Measurements from ENCODE around the gene TEX54.
A peak's percentile ranks its signal among the peaks of the same experiment; 100 is the strongest.
"Not testable (repeated sequence)": the region's sequence is repeated elsewhere in the genome, so short reads cannot be mapped to it uniquely, and the experiment has no call there.

The TEX54 gene

GRCh38 chr11:62861564-62862192 lies 29.0 kb upstream of the TEX54 start:
- H3K4me3 ChIP-seq (ENCODE audit: low read length); H3K9me3 ChIP-seq (ENCODE audit: low read length); H3K27me3 ChIP-seq (ENCODE audit: insufficient read depth, low read length); H2AFZ ChIP-seq (ENCODE audit: low read depth, low read length); H3K36me3 ChIP-seq (ENCODE audit: insufficient read depth, low read length): not testable (repeated sequence)
- peaks cover 17% of the 10 kb centered on the region for H3K4me1 ChIP-seq (ENCODE audit: insufficient read depth, low read length)

DNA sequence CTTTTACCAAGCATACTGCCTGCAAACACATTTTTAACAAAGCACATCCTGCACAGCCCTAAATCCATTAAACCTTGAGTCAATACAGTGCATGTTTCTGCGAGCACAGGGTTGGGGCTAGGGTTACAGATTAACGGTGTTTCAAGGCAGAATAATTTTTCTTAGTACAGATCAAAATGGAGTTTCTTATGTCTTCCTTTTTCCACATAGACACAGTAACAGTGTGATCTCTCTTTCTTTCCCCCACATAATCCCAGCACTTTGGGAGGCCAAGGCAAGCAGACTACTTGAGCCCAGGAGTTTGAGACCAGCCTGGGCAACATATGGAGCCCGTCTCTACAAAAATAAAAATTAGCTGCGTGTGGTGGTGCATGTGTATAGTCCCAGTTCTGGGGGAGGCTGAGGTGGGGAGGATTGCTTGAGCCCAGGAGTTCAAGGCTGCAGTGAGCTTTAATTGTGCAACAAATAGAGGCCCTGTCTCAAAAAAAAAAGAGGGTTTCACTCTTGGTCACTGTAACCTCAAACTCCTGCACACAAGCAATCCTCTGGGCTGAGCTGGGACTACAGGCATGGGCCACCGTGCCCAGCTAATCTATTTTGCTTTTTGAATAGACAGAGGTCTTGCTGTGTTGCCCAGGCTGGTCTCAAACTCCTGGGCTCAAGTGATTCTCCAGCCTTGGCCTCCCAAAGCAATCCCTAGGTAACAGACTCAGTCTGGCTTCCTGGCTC lies 28.4 kb upstream of the TEX54 start:
- Histone ChIP-seq H3K4me3 (ENCODE audit: low read length) (no peak overlapping the region), H3K36me3 (ENCODE audit: insufficient read depth, low read length) (peaks cover 7% of the 10 kb centered on the region), H3K4me1 (ENCODE audit: insufficient read depth, low read length) (peaks cover 17% of the 10 kb centered on the region), H3K27me3 (ENCODE audit: insufficient read depth, low read length) (no peaks in the 10 kb centered on the region), H2AFZ (ENCODE audit: low read depth, low read length) (no peak overlapping the region), H3K9me3 (ENCODE audit: low read length) (no peaks in the 10 kb centered on the region)

DNA sequence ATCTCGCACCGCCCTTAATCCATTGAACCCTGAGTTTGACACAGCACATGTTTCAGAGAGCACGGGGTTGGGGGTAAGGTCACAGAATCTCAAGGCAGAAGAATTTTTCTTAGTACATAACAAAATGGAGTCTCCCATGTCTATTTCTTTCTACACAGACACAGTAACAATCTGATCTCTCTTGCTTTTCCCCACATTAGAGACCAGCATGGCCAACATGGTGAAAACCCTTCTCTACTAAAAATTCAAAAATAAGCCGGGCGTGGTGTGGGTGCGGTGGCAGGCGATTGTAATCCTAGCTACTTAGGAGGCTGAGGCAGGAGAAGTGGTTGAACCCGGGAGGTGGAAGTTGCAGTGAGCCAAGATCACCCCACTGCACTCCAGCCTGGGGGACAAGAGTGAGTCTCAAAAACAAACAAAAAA lies 26.7 kb upstream of the TEX54 start:
- H3K9me3 ChIP-seq (ENCODE audit: low read length); H3K27me3 ChIP-seq (ENCODE audit: insufficient read depth, low read length); H2AFZ ChIP-seq (ENCODE audit: low read depth, low read length); H3K4me3 ChIP-seq (ENCODE audit: low read length): not testable (repeated sequence)
- H3K4me1 ChIP-seq (ENCODE audit: insufficient read depth, low read length) = peaks cover 20% of the 10 kb centered on the region
- H3K36me3 ChIP-seq (ENCODE audit: insufficient read depth, low read length) = peaks cover 16% of the 10 kb centered on the region

DNA sequence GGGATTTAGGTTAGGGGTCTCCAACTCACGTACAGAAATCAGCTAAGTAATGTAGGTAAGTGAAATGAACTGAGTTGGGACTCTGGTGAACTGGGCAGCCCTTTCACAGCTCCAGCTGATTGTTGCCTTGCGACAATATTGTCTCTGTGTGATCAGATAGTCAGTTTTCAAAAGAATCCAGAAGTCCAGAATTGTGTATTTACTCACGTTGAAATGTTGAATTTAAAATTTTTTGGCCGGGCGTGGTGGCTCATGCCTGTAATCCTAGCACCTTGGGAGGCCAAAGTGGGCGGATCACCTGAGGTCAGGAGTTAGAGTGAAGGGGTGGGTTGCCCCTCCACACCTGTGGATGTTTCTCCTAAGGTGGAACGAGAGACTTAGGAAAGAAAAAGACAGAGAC lies 25.6 kb upstream of the TEX54 start:
- no peaks in the 10 kb centered on the region for H3K27me3 ChIP-seq (ENCODE audit: insufficient read depth, low read length)
- H2AFZ ChIP-seq (ENCODE audit: low read depth, low read length) = no peak overlapping the region
- H3K4me1 ChIP-seq (ENCODE audit: insufficient read depth, low read length) = peaks cover 31% of the 10 kb centered on the region
- H3K36me3 ChIP-seq (ENCODE audit: insufficient read depth, low read length) = peaks cover 20% of the 10 kb centered on the region
- no peak overlapping the region for H3K4me3 ChIP-seq (ENCODE audit: low read length)
- no peaks in the 10 kb centered on the region for H3K9me3 ChIP-seq (ENCODE audit: low read length)

DNA sequence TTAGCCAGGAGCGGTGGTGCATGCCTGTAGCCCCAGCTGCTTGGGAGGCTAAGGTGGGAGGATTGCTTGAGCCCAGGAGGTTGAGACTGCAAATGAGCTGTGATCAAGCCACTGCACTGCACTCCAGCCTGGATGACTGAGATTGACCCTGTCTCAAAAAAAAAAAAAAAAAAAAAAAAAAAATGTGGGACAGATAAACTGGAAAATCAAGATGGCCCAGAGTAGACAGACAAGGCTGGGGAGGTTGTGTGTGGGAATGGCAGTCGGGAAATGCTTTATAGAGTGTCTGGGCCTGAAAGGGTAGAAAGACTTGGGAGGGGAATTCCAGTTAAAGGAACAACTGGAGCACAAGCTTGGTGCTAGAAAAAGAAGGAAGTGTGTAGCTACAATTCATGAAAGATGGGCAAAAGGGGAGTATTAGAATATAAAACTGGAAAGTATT lies 24.9 kb upstream of the TEX54 start:
- Histone ChIP-seq H3K4me3 (ENCODE audit: low read length) (peak overlapping the region; percentile 94), H2AFZ (ENCODE audit: low read depth, low read length) (no peak overlapping the region), H3K27me3 (ENCODE audit: insufficient read depth, low read length) (no peaks in the 10 kb centered on the region), H3K36me3 (ENCODE audit: insufficient read depth, low read length) (peaks cover 26% of the 10 kb centered on the region), H3K9me3 (ENCODE audit: low read length) (no peaks in the 10 kb centered on the region), H3K4me1 (ENCODE audit: insufficient read depth, low read length) (peaks cover 36% of the 10 kb centered on the region)

DNA sequence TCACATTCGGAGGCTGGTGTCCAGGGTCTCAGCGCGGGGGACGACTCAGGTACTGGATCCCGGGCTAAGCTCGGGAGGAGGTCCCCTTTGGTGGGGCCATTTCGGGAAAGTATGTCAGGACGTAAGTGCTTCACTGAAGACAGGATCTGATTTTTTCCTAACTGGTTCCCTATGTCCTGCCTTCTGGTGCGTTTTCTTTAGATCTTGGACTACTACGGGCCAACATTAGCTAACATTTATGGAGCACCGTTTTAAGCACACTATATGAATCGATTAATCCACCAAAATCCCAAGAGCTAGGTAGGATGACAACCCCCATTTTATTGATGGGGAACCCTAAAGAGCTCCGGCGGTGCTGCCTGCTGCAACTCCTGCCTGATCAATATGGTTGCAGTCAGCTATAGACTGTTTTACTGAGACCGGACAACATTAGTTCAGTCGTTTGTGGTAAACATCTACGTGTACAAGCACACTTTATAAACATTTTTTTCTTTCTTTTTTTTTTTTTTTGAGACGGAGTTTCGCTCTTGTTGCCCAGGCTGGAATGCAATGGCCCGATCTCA lies 23.8 kb upstream of the TEX54 start:
- Histone ChIP-seq H3K36me3 (ENCODE audit: insufficient read depth, low read length) (peaks cover 36% of the 10 kb centered on the region), H3K27me3 (ENCODE audit: insufficient read depth, low read length) (no peaks in the 10 kb centered on the region), H3K4me3 (ENCODE audit: low read length) (peak overlapping the region; percentile 94), H3K4me1 (ENCODE audit: insufficient read depth, low read length) (peaks cover 34% of the 10 kb centered on the region), H3K9me3 (ENCODE audit: low read length) (no peaks in the 10 kb centered on the region), H2AFZ (ENCODE audit: low read depth, low read length) (peak overlapping the region; percentile 56)

DNA sequence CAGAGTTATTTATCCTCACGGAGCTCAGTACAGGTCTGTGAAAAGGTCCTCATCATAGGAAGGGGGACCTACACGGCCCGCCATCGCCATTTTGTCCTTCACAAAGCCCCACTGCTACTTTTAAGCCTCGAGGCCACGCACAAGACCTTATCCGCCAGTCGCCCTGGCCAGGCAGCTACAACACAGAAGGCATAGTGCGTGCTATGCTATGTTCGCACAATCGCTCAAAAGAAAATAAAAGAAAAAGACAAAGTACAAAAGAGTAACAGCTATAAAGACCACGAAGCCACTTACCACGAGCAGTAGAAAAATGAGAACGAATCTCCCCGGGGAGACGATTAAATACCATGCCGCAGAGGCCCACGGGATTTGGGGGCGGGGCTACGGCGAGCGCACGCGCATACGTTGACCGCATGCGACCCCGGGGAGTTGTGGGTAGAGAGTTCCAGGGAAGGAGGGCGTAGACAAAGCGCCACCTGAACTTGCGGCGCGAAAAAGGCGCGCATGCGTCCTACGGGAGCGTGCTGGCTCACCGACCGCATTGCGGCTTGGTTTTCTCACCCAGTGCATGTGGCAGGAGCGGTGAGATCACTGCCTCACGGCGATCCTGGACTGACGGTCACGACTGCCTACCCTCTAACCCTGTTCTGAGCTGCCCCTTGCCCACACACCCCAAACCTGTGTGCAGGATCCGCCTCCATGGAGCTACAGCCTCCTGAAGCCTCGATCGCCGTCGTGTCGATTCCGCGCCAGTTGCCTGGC lies 23.1 kb upstream of the TEX54 start:
- H3K9me3 ChIP-seq (ENCODE audit: low read length) = no peaks in the 10 kb centered on the region
- no peaks in the 10 kb centered on the region for H3K27me3 ChIP-seq (ENCODE audit: insufficient read depth, low read length)
- H2AFZ ChIP-seq (ENCODE audit: low read depth, low read length) = peak overlapping the region; percentile 56
- H3K4me1 ChIP-seq (ENCODE audit: insufficient read depth, low read length) = peaks cover 34% of the 10 kb centered on the region
- peak overlapping the region; percentile 94 for H3K4me3 ChIP-seq (ENCODE audit: low read length)
- H3K36me3 ChIP-seq (ENCODE audit: insufficient read depth, low read length) = peaks cover 36% of the 10 kb centered on the region

GRCh38 chr11:62854825-62855570 lies 22.4 kb upstream of the TEX54 start:
- Histone ChIP-seq H3K9me3 (ENCODE audit: low read length) (no peaks in the 10 kb centered on the region), H3K36me3 (ENCODE audit: insufficient read depth, low read length) (peaks cover 36% of the 10 kb centered on the region), H3K4me1 (ENCODE audit: insufficient read depth, low read length) (peaks cover 34% of the 10 kb centered on the region), H3K27me3 (ENCODE audit: insufficient read depth, low read length) (no peaks in the 10 kb centered on the region), H3K4me3 (ENCODE audit: low read length) (peak overlapping the region; percentile 94), H2AFZ (ENCODE audit: low read depth, low read length) (no peak overlapping the region)

DNA sequence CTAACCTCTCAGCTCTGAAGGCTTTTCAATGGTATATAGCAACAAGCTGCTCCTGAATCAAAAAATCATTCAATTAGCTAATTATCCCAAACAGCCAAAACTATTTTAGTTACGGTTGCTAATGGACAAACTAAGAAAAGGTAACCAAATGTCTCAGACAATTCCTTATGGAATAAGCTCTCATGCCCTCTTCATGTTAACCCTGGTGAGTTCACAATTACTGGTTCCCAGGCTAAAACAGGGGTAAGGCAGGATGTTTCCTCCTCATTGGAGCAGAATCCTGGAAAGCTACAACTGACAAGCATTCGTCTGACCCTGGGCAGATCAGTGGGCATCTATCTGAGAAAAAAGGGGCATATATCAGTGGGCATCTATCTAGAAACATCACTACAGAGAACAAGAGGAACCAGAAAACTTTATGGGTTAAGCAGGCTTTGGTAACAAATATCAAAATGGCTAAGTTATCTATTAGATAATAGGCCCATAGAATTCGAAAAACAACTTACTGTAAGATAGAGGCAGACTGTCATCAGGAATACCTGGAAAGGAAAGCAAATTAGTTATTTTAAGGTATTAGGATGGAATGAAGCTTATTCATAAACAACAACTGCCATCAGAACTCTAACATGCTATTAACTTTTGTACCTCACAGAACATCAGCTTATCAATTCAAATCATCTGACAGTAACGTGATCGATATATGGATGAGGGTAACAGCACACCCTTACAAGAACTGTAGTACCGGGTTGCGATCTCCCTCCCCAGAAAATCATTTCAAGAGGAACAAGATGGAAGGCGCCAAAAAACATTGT lies 21.6 kb upstream of the TEX54 start:
- Histone ChIP-seq H2AFZ (ENCODE audit: low read depth, low read length) (no peak overlapping the region), H3K36me3 (ENCODE audit: insufficient read depth, low read length) (peaks cover 36% of the 10 kb centered on the region), H3K27me3 (ENCODE audit: insufficient read depth, low read length) (no peaks in the 10 kb centered on the region), H3K4me3 (ENCODE audit: low read length) (peak overlapping the region; percentile 94), H3K4me1 (ENCODE audit: insufficient read depth, low read length) (peaks cover 34% of the 10 kb centered on the region), H3K9me3 (ENCODE audit: low read length) (no peaks in the 10 kb centered on the region)

- Histone ChIP-seq H3K9me3 (ENCODE audit: low read length) (no peaks in the 10 kb centered on the region), H3K36me3 (ENCODE audit: insufficient read depth, low read length) (peaks cover 36% of the 10 kb centered on the region), H2AFZ (ENCODE audit: low read depth, low read length) (no peak overlapping the region), H3K4me1 (ENCODE audit: insufficient read depth, low read length) (peaks cover 34% of the 10 kb centered on the region), H3K4me3 (ENCODE audit: low read length) (peak overlapping the region; percentile 94), H3K27me3 (ENCODE audit: insufficient read depth, low read length) (no peaks in the 10 kb centered on the region)
Observed at GRCh38 chr11:62853279-62853965, 20.8 kb upstream of the TEX54 start.

DNA sequence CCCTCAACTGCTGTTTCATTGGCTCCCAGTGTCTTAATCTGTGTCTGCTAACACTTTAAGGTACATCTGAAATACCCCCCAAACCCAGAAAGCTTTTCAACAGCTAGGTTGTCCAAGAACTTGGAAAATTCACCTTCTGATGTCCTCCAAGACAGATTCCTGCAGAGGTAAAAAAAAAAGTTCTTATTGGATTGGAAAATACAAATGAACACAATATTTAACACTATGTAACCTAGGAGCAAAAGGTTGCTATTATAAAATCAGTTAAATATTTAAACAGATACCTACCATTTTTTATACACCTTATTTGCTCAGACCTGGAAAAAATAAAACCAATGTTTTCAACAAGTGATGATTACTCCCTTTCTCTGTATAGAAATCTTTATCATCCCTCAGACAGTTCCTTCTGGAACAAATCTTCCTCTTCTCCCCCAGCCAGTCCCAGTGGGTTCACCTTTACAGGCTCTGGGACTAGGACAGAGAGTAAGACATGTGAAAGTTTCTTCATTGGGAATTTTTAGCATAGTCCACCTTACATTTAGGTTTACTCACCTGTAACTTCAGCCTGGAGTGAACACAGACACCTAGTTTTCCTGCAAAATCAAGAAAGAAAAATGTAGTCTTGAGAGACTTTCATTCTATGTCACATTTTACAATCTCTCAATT lies 20.0 kb upstream of the TEX54 start:
- no peak overlapping the region for H2AFZ ChIP-seq (ENCODE audit: low read depth, low read length)
- H3K4me1 ChIP-seq (ENCODE audit: insufficient read depth, low read length) = peaks cover 27% of the 10 kb centered on the region
- peaks cover 36% of the 10 kb centered on the region for H3K36me3 ChIP-seq (ENCODE audit: insufficient read depth, low read length)
- no peaks in the 10 kb centered on the region for H3K9me3 ChIP-seq (ENCODE audit: low read length)
- H3K27me3 ChIP-seq (ENCODE audit: insufficient read depth, low read length) = no peaks in the 10 kb centered on the region
- H3K4me3 ChIP-seq (ENCODE audit: low read length) = no peak overlapping the region
